MV-4-11 (cell line): Measurements from ENCODE around the gene ZCCHC4.

Experiments used
- DNase-seq: peaks from one replicate; lab custom pipeline; 2025; lab: John Stamatoyannopoulos, UW

ZCCHC4 gene

GRCh38 chr4:25377572-25378436 is 65.2 kb downstream of the ZCCHC4 start:
- peak; percentile 2 for DNase-seq

GRCh38 chr4:25378437-25378743 is 65.8 kb downstream of the ZCCHC4 start:
- no peak for DNase-seq

- no peak for DNase-seq
Measured at GRCh38 chr4:25379591-25379990, 67.0 kb downstream of the ZCCHC4 start.

DNA sequence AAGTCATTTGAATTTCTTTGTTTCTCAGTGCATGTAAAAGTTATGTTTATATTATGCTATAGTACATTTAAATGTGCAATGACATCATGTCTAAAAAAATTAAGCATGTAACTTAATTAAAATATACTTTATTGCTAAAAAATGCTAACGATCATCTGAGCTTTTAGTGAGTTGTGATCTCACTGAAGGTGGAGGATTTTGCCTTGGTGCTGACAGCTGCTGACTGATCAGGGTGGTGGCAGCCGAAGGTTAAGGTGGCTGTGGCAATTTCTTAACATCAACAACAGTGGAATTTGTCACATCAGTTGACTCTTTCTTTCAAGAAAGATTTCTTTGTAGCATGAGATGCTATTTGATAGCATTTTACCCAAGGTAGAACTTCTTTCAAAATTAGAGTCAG is 71.1 kb downstream of the ZCCHC4 start:
- DNase-seq: no peak

- no peak for DNase-seq
Measured at GRCh38 chr4:25386926-25387325, 74.4 kb downstream of the ZCCHC4 start.

GRCh38 chr4:25397305-25397704 is 84.7 kb downstream of the ZCCHC4 start:
- DNase-seq: no peak

DNA sequence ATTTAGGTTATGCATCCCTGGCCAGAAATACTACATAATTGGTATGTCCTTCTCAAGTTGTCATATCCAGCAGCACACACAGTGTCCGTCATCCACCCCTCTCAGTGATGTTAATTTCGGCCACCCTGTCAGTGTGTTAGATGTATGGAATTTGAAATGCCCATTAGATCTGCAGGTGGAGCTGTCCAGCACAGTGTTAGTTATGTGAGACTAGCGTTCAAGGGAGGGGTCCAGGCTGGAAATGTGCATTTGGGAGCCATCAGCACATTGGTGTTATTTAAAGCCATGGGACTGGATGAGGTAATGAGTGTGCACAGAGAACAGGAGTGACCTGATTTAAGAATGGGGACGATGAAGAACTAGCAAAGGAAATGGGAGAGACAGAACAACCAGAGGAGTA is 86.9 kb downstream of the ZCCHC4 start:
- DNase-seq: no peak

GRCh38 chr4:25401066-25401465 is 88.5 kb downstream of the ZCCHC4 start:
- no peak for DNase-seq

GRCh38 chr4:25402521-25402920 is 89.9 kb downstream of the ZCCHC4 start:
- DNase-seq: no peak

DNA sequence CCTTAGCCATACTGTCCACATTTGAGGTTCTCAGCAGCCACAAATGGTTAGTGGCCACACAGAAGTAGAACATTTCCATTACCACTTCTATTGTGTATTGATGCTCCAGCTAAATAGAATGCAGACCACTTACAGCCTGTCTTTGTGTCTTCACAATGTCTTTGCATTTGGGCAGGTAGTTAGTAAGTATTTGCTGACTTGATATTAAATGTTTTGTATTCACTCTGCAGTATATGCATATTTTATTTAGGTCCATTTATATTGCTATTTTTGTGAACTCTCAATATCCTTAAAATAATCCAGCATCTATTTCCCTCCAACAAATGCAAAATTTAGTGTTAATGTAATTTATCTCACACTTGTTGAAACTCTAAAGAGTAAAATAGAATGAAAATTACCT is 91.1 kb downstream of the ZCCHC4 start:
- no peak for DNase-seq

- no peak for DNase-seq
Measured at GRCh38 chr4:25405453-25405852, 92.9 kb downstream of the ZCCHC4 start.

DNA sequence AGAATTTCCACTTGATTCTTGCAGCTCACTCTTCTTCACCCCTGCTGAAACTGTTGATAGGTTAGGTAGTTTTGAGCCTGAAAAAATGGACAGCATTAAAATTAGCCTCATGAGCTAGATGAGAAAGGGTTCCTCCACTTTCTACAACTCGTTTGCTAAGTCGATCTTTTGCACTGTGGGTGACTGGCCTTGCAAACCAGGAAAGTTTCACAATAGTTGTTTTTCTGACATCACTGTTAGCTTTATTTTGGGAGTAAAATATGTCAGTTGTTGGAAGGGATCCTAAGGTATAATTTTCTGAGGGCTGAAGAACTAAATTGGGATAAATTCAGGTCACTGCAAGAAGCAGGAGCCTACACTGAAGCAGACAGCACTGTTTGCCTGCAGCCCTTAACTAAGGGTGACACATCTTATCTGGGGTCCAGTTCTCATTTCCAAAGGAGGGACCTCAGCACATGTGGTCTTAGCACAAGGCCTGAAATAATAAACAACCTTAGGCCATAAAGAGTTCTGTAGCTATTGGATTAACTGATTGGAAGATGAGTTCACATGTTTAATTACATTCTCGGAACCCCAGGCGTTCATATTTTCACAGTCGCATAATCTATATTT is 93.6 kb downstream of the ZCCHC4 start:
- no peak for DNase-seq

- no peak for DNase-seq
Measured at GRCh38 chr4:25410820-25411529, 98.4 kb downstream of the ZCCHC4 start.

DNA sequence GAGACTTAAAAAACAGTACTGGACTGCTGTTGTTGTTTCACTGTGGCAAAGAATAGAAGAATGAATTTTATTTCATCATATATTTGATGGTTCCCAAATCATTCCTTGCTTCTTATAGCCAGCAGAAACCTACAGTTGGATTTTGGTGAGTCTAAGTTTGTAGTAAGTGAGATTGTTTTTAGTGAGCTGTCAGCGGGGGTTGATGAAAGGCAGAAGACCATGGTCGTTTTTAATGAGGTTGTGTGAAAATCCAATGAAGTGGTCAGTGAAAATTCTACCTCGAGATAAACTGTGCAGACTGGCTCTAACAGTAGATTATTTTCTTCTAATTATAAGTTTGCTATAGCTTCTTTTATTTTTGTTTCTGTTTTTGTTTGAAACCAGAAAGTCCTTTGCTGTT is 100.7 kb downstream of the ZCCHC4 start:
- no peak for DNase-seq

DNA sequence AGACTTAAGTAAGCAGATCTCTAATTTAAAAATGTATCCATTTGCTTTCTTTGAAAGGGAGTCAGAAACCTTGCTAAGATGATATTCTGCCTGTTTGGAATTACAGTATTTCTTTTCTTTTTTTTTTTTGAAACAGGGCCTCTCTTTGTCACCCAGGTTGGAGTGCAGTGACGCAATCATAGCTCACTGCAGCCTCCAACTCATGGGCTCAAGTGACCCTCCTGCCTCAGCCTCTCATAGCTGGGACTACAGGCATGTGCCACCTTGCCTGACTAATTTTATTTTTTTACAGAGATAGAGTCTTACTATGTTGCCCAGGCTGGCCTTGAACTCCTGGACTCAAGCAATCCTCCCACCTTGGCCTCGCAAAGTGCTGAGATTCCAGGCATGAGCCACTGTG is 104.4 kb downstream of the ZCCHC4 start:
- DNase-seq: no peak
